Measurements from ENCODE around the gene TENM3. TPM values are rescaled to one million over a fixed set of nuclear protein-coding genes. Genes with fewer than 3 reads are reported as not detected.

TENM3 gene
- total and polyA plus RNA-seq, 2 donors (not counting 3 experiments of a cell fraction or from before 2014, with no cell fraction given) = 3.2 to 6.2 TPM

DNA sequence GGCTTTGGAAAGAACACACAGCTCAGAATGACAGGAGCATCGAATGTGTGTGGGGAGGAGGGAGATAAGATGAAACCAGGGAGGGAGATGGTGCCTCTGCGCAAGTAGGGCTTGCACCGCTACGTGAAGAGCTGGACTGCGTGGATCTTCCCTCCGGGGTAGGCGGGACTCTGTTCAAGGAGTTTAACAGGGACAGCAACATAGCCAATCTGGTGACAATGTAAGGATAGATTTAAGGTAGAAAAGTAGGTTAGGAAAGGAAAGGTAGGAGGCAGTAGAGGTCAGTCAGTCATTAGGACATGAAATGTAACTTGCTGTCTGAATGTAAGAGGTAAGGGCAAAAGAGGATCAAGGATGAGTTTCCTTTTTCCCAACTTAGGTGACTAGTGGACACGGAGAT lies 521.4 kb downstream of the TENM3 start:
- H3K79me2 ChIP-seq (ENCODE audit: control insufficient read depth, insufficient read depth, low read length) = no peaks in the 10 kb centered on the region
- no peak overlapping the region for H3K4me3 ChIP-seq (replicated peaks in 1 of 3; ENCODE audit: insufficient read depth in 1 of 3, low read depth in 1 of 3, low read length in 3 of 3)
- peak overlapping the region; percentile 58 for H2AFZ ChIP-seq (ENCODE audit: low read depth, low read length)
- ChIA-PET CTCF (interaction anchor here (1.5 kb wide), 1 partner anchor 12 kb away, joined by 9 read pairs; no protein-coding TSS in a partner anchor), POLR2A (no interaction called here)
- H3K4me1 ChIP-seq (ENCODE audit: control insufficient read depth, extremely low read depth, insufficient read depth, low read length) = peaks cover 5% of the 10 kb centered on the region
- no peaks in the 10 kb centered on the region for H4K20me1 ChIP-seq (replicated peaks; ENCODE audit: control insufficient read depth, extremely low read depth, insufficient read depth, low read length)
- no peaks in the 10 kb centered on the region for H3K36me3 ChIP-seq (ENCODE audit: control insufficient read depth in 2 of 2, extremely low read depth in 1 of 2, insufficient read depth in 2 of 2, low read length in 2 of 2)
- H3K9me3 ChIP-seq (replicated peaks; ENCODE audit: control insufficient read depth, insufficient read depth, low read length) = no peaks in the 10 kb centered on the region
- H3K4me2 ChIP-seq (ENCODE audit: insufficient read depth, low read length) = no peak overlapping the region
- FAIRE-seq (no peak), DNase-seq (ENCODE audit: low read depth, low spot score) (no peak)
- no peaks in the 10 kb centered on the region for H3K27me3 ChIP-seq (ENCODE audit: control insufficient read depth in 2 of 2, insufficient read depth in 2 of 2, low read length in 2 of 2)
- TF ChIP-seq JUN (IDR thresholded peaks at IDR 0.05; ENCODE audit: borderline replicate concordance, insufficient read depth, insufficient read length, low read depth) (no peak), MYC (IDR thresholded peaks at IDR 0.05; ENCODE audit: low read depth, low read length) (no peak), GATA2 (IDR thresholded peaks at IDR 0.05; ENCODE audit: insufficient read depth, insufficient read length, low read depth, low read length) (no peak), POLR2A (IDR thresholded peaks at IDR 0.05; ENCODE audit: low read depth, low read length) (no peak), EZH2 (IDR thresholded peaks at IDR 0.05; ENCODE audit: borderline replicate concordance, low read depth, low read length, severe bottlenecking) (no peak), FOS (IDR thresholded peaks at IDR 0.05; ENCODE audit: borderline replicate concordance, insufficient read depth, low read length) (no peak), CTCF (IDR thresholded peaks at IDR 0.05; ENCODE audit: extremely low read depth in 1 of 2, insufficient read depth in 1 of 2, low read depth in 1 of 2, low read length in 2 of 2) (no peak), POLR2AphosphoS5 (IDR thresholded peaks at IDR 0.05; ENCODE audit: insufficient read depth, low read depth, low read length) (no peak)
- TF ChIP-seq, protein P1, sequence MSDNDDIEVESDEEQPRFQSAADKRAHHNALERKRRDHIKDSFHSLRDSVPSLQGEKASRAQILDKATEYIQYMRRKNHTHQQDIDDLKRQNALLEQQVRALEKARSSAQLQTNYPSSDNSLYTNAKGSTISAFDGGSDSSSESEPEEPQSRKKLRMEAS (IDR thresholded peaks at IDR 0.05; ENCODE audit: insufficient read depth, insufficient read length) = no peak
- no peak overlapping the region for H3K9ac ChIP-seq (replicated peaks; ENCODE audit: extremely low read depth, insufficient read depth, low read length)
- dilution Hi-C loops (cut with MboI; ENCODE audit: extremely low pct_ligation_motif_present, low sequenced_read_pairs) = no loop called here
- H3K9me1 ChIP-seq (replicated peaks; ENCODE audit: control insufficient read depth, extremely low read depth, insufficient read depth, low read length) = no peaks in the 10 kb centered on the region
- intact Hi-C loops (cut with micrococcal nuclease) = no loop called here
- BruUV-seq (replicated peaks) = no TSS peak
- H3K27ac ChIP-seq (ENCODE audit: insufficient read depth, low read depth, low read length) = no peak overlapping the region
